Uterus (tissue), 4 donors: ENCODE data around the gene SCGB1D1. TPM values are rescaled to one million over a fixed set of nuclear protein-coding genes. Genes with fewer than 3 reads are reported as not detected.

Experiments
- DNase-seq, 2 donors: peaks; one replicate each; pipeline ENCODE4 v3.0.0-alpha.2; 2019 to 2020
- H3K27ac ChIP-seq, 2 donors: fragments of 200-600 bp; sonication (generic); 1 replicate in 1 of 2; 2 replicates in 1 of 2; pipeline ENCODE4 v1.5.1; 2016 to 2018
- H3K27me3 ChIP-seq, 2 donors: fragments of 200-600 bp; sonication (generic); one replicate each; pipeline ENCODE4 v1.5.1; 2018 to 2019; ENCODE audit warnings: control low read depth in 1 of 2
- H3K36me3 ChIP-seq, 2 donors: fragments of 200-600 bp; sonication (generic); one replicate each; pipeline ENCODE4 v1.5.1; 2019; ENCODE audit warnings: control low read depth in 1 of 2
- H3K4me1 ChIP-seq, 2 donors: fragments of 200-600 bp; sonication (generic); one replicate each; pipeline ENCODE4 v1.5.1; 2018 to 2019; ENCODE audit warnings: control low read depth in 1 of 2
- H3K4me3 ChIP-seq, 2 donors: fragments of 200-600 bp; sonication (generic); 1 replicate in 1 of 2; 2 replicates in 1 of 2; pipeline ENCODE4 v1.5.1; 2018 to 2019; ENCODE audit warnings: mild to moderate bottlenecking in 1 of 2
- H3K9me3 ChIP-seq, 2 donors: fragments of 200-600 bp; sonication (generic); one replicate each; pipeline ENCODE4 v1.5.1; 2019; ENCODE audit warnings: control low read depth in 1 of 2
- CTCF ChIP-seq, 4 experiments: fragments of 200-600 bp in 2 of 4; fragments of 450-650 bp in 2 of 4; sonication (generic) in 2 of 4; IDR thresholded peaks; one replicate each; pipeline ENCODE4 v1.5.1; 2016 to 2019; ENCODE audit warnings: antibody characterized with exemption in 4 of 4, mild to moderate bottlenecking in 2 of 4, moderate library complexity in 1 of 4
- POLR2A ChIP-seq, 2 donors: fragments of 450-650 bp; IDR thresholded peaks; one replicate each; pipeline ENCODE4 v1.6.1; 2016; ENCODE audit warnings: antibody characterized with exemption in 2 of 2, mild to moderate bottlenecking in 1 of 2, moderate library complexity in 1 of 2
- intact Hi-C: fragments of 100-400 bp; cut with DNase I; formaldehyde crosslinking; loops from one replicate; pipeline ENCODE4 v1.15.1; 2023; ENCODE audit warnings: low total_unique reads
- total RNA-seq, 4 donors: library from RNA; depleted of rRNA in 3 of 4; stranded (reverse); fragments of >200 nt in 3 of 4; gene quantifications; one replicate each; pipeline versions ENCODE4 v1.1.0 to v1.2.4, GENCODE V29; 2014 to 2023
- donor health status: DM: yes; HTN: yes; CAD: no.

The SCGB1D1 gene
- total RNA-seq, 4 donors from 2014 or later, result not detected

DNA sequence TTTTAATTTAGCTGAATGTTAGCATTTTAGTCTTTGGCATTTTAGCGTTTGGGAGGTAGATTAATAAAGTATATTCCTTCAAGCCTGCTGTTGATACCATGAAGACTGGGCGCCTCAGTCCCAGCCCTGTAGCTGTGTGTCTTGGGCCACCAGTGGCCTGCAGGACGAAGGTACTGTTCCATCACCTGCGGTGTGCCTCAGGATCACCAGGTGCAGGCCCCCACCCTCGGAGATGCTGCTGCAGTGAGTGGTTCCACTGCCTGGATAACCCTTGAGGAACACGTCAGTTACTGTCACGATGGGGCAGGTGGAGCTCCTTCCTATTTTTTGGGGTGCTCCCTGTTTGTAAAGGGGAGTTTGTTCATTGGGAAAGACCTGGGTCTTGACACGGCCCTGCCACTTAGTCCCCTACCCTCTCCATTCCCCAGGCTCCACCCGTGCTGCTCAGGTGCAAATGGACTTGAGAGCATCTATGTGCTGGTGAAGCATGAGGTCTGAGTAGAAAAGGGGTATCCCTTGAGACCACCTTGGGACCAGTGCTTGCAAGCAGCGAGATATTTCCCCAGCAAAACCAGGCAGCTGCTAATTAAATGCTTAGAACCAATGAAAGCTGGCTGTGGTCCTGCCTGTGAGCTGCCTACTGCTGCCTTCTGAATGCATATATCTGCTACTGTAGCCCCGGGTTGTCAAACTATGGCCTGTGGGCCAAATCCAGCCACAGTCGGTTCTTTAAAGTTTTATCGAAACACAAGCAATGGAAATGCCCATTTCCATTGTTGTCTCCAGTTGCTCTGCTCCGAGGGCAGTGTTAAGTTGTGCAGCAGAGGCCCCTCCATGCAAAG lies 37.5 kb upstream of the SCGB1D1 start:
- H3K27ac ChIP-seq, result no peak overlapping the region
- no peaks in the 10 kb centered on the region for H3K4me1 ChIP-seq
- intact Hi-C loops, result no loop called here
- DNase-seq, result no peak
- H3K4me3 ChIP-seq, result no peak overlapping the region
- no peaks in the 10 kb centered on the region for H3K9me3 ChIP-seq
- H3K27me3 ChIP-seq, result no peaks in the 10 kb centered on the region
- no peaks in the 10 kb centered on the region for H3K36me3 ChIP-seq
- TF ChIP-seq CTCF (IDR thresholded peaks at IDR 0.05), result no peak
- no peak for TF ChIP-seq POLR2A (IDR thresholded peaks at IDR 0.05)

- Histone ChIP-seq H3K27me3 (no peaks in the 10 kb centered on the region), H3K36me3 (no peaks in the 10 kb centered on the region), H3K9me3 (no peaks in the 10 kb centered on the region), H3K4me1 (no peaks in the 10 kb centered on the region), H3K4me3 (no peak overlapping the region), H3K27ac (no peak overlapping the region)
- intact Hi-C loops, result no loop called here
- TF ChIP-seq POLR2A (IDR thresholded peaks at IDR 0.05) (no peak), CTCF (IDR thresholded peaks at IDR 0.05) (no peak)
- DNase-seq, result no peak
Observed at GRCh38 chr11:62153087-62153395, 37.0 kb upstream of the SCGB1D1 start.

- intact Hi-C loops, result no loop called here
Observed at GRCh38 chr11:62153617-62154016, 36.4 kb upstream of the SCGB1D1 start.

DNA sequence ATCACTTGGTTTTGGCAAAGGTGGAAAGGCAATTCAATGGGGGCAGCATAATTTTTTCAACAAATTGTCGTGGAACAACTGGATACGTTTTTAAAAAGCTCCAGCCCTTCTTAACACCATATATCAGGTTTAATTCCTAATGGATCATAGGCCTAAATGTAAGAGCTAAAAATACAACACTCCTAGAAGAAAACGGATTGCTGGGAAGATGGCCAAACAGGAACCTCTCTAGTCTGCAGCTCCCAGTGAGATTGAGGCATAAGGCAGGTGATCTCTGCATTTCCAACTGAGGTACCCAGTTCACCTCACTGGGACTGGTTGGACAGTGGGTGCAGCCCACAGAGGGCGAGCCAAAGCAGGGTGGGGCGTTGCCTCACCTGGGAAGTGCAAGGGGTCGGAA lies 32.4 kb upstream of the SCGB1D1 start:
- no peak overlapping the region for H3K27ac ChIP-seq
- TF ChIP-seq CTCF (IDR thresholded peaks at IDR 0.05), result no peak
- no peak for TF ChIP-seq POLR2A (IDR thresholded peaks at IDR 0.05)
- no peaks in the 10 kb centered on the region for H3K4me1 ChIP-seq
- no peaks in the 10 kb centered on the region for H3K36me3 ChIP-seq
- intact Hi-C loops, result no loop called here
- H3K27me3 ChIP-seq, result no peaks in the 10 kb centered on the region
- H3K4me3 ChIP-seq, result no peak overlapping the region
- no peak for DNase-seq
- no peaks in the 10 kb centered on the region for H3K9me3 ChIP-seq

More at GRCh38 chr11:62153617-62154016, 36.4 kb upstream of the SCGB1D1 start:
- DNase-seq, result no peak
- no peaks in the 10 kb centered on the region for H3K27me3 ChIP-seq
- no peak overlapping the region for H3K27ac ChIP-seq
- H3K36me3 ChIP-seq, result no peaks in the 10 kb centered on the region
- no peaks in the 10 kb centered on the region for H3K4me1 ChIP-seq
- no peak for TF ChIP-seq CTCF (IDR thresholded peaks at IDR 0.05)
- no peak for TF ChIP-seq POLR2A (IDR thresholded peaks at IDR 0.05)
- no peak overlapping the region for H3K4me3 ChIP-seq
- no peaks in the 10 kb centered on the region for H3K9me3 ChIP-seq

- Histone ChIP-seq H3K4me3 (no peak overlapping the region), H3K36me3 (no peaks in the 10 kb centered on the region), H3K4me1 (no peaks in the 10 kb centered on the region), H3K27me3 (no peaks in the 10 kb centered on the region), H3K27ac (no peak overlapping the region), H3K9me3 (no peaks in the 10 kb centered on the region)
- TF ChIP-seq CTCF (IDR thresholded peaks at IDR 0.05), result no peak
- no peak for TF ChIP-seq POLR2A (IDR thresholded peaks at IDR 0.05)
- no peak for DNase-seq
- intact Hi-C loops, result no loop called here
Observed at GRCh38 chr11:62166371-62166770, 23.6 kb upstream of the SCGB1D1 start.
